ENCODE results near the gene HSPA4. TPM values are rescaled to one million over a fixed set of nuclear protein-coding genes. Genes with fewer than 3 reads are reported as not detected.

Gene HSPA4
- total RNA-seq, 1 donor from 2014 or later: 30.8 TPM

DNA sequence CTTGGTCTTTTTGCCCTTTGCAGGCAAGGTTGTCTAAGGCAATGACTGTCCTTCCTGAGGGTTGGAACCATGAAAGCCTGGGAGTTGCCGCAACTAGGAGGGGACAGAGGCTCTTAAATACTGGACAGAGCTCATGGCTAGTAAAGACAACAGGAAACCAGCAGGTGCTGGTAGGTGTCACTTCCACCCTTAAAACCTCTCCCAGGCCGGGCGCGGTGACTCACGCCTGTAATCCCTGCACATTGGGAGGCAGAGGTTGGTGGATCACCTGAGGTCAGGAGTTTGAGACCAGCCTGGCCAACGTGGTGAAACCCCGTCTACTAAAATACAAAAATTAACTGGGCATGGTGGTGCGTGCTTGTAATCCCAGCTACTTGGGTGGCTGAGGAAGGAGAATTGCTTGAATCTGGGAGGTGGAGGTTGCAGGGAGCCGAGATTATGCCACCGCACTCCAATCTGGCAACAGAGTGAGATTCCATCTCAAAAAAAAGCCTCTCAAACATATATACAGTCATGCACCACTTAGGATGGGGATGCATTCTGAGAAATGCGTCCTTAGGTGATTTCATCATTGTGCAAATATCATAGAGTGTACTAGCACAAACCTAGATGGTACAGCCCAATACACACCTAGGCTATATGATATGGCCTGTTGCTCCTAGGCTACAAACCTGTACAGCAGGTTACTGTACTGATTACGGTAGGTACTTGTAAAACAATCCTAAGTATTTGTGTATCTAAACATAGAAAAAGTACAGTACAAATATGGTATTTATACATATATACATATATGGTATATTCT lies 102.7 kb downstream of the HSPA4 start:
- no peak for DNase-seq (ENCODE audit: low spot score)
- ATAC-seq: no peak

DNA sequence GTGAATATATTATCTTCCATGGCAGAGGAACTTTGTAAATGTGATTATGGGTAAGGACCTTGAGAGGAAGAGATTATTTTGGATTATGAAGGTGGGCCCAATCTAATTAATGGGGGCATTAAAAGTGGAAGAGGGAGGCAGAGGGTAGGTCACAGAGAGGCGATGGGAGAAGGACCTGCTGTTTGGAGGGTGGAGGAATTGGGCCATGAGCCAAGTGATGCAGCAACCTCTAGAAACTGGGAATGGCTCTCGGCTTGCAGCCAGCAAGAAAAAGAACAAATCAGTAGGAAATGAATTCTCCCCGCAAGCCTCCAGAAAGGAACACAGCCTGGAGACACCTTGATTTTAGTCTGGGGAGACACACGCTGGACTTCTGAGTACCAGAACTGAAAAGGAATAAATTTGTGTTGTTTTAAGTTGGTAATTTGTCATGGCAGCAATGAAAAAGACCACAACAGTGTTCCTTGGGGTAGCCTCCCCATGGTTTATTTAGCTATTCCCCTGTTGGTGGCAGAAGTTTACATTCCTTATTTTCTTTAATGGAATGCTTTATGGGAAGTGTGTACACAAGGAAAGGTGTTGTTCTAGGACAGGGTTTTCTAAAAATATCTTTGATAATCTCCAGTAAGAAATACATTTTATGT lies 103.6 kb downstream of the HSPA4 start:
- DNase-seq (ENCODE audit: low spot score) (no peak), ATAC-seq (no peak)

Other genes with a start within 250 kb of the HSPA4 start
- gene SOWAHA, start 238.7 kb upstream of the HSPA4 start, total RNA-seq: 1.7 TPM
- gene SHROOM1, start 221.4 kb upstream of the HSPA4 start, total RNA-seq: 41.3 TPM
- 0.15 TPM for gene GDF9, start 185.5 kb upstream of the HSPA4 start, total RNA-seq
- 727 TPM for gene UQCRQ, start 185.4 kb upstream of the HSPA4 start, total RNA-seq
- 168 TPM for gene LEAP2, start 178.3 kb upstream of the HSPA4 start, total RNA-seq
- 17.4 TPM for gene AFF4, start 88.4 kb upstream of the HSPA4 start, total RNA-seq
- gene ZCCHC10, start 25.5 kb upstream of the HSPA4 start, total RNA-seq: 8.3 TPM